ENCODE measurements around the gene ARHGAP22.

- TF ChIP-seq POLR2AphosphoS5 (IDR thresholded peaks at IDR 0.05; ENCODE audit: low read depth, low read length) (no peak), CTCF (IDR thresholded peaks at IDR 0.05) (no peak), TCF12 (IDR thresholded peaks at IDR 0.05) (no peak), EP300 (IDR thresholded peaks at IDR 0.05; ENCODE audit: borderline replicate concordance in 1 of 2, low read depth in 1 of 2, low read length in 1 of 2) (no peak), RAD21 (IDR thresholded peaks at IDR 0.05; ENCODE audit: low read length) (no peak), GABPA (IDR thresholded peaks at IDR 0.05; ENCODE audit: low read depth) (no peak), IRF3 (IDR thresholded peaks at IDR 0.05; ENCODE audit: low read depth, low read length) (no peak), PBX3 (IDR thresholded peaks at IDR 0.05) (no peak), TEAD4 (IDR thresholded peaks at IDR 0.05; ENCODE audit: borderline replicate concordance, insufficient read depth) (no peak)
Measured at GRCh38 chr10:48538611-48539010, 66.3 kb downstream of the ARHGAP22 start.
